ENCODE measurements around the gene AFG3L2.

AFG3L2 gene

GRCh38 chr18:12329125-12329698 is 47.8 kb downstream of the AFG3L2 start:
- no peak for FAIRE-seq
- TF ChIP-seq CTCF (IDR thresholded peaks at IDR 0.05; ENCODE audit: insufficient read depth, missing control alignments): no peak
- DNase-seq (ENCODE audit: insufficient read length, low spot score): no peak

- no peak for TF ChIP-seq CTCF (IDR thresholded peaks at IDR 0.05; ENCODE audit: insufficient read depth, missing control alignments)
- no peak for DNase-seq (ENCODE audit: insufficient read length, low spot score)
- FAIRE-seq: no peak
Observed at GRCh38 chr18:12328179-12328823, 48.7 kb downstream of the AFG3L2 start.

- TF ChIP-seq CTCF (IDR thresholded peaks at IDR 0.05; ENCODE audit: insufficient read depth, missing control alignments): peak; percentile 62
- DNase-seq (ENCODE audit: insufficient read length, low spot score) (peak; percentile 78), FAIRE-seq (no peak)
Observed at GRCh38 chr18:12327510-12328178, 49.4 kb downstream of the AFG3L2 start.

GRCh38 chr18:12326711-12327460 is 50.1 kb downstream of the AFG3L2 start:
- FAIRE-seq (no peak), DNase-seq (ENCODE audit: insufficient read length, low spot score) (no peak)
- no peak for TF ChIP-seq CTCF (IDR thresholded peaks at IDR 0.05; ENCODE audit: insufficient read depth, missing control alignments)

GRCh38 chr18:12325726-12326245 is 51.2 kb downstream of the AFG3L2 start:
- no peak for TF ChIP-seq CTCF (IDR thresholded peaks at IDR 0.05; ENCODE audit: insufficient read depth, missing control alignments)
- DNase-seq (ENCODE audit: insufficient read length, low spot score): no peak
- FAIRE-seq: no peak

- DNase-seq (ENCODE audit: insufficient read length, low spot score): no peak
- FAIRE-seq: no peak
- TF ChIP-seq CTCF (IDR thresholded peaks at IDR 0.05; ENCODE audit: insufficient read depth, missing control alignments): no peak
Observed at GRCh38 chr18:12324991-12325725, 51.9 kb downstream of the AFG3L2 start.

Data from D721Med (cell line).